Measurements from ENCODE around the gene CIP2A. TPM values are rescaled to one million over a fixed set of nuclear protein-coding genes. Genes with fewer than 3 reads are reported as not detected.
"Not testable (repeated sequence)": the region's sequence is repeated elsewhere in the genome, so short reads cannot be mapped to it uniquely, and the experiment has no call there.

The CIP2A gene
- total RNA-seq: 10 to 100 TPM; 41.6 to 48.4 TPM

GRCh38 chr3:108589081-108589997 lies at the start of gene CIP2A, which contains the start of gene DZIP3:
TSS of gene CIP2A (minus strand) at chr3:108589438. CDS start at chr3:108589375, 63 bp downstream.
TSS of gene DZIP3 (plus strand) at chr3:108589722. CDS start at chr3:108605407, 15,685 bp downstream.
- DNase-seq (peak; percentile 88), ATAC-seq (ENCODE audit: low read depth) (peak; percentile 91)
- POLR2A ChIA-PET: interaction anchor here (0.6 to 4.9 kb wide), 11 partner anchors 11 to 366 kb away, joined by 3 to 151 read pairs (median 5); partner anchors contain the start of gene TRAT1
- H3K36me3 Mint-ChIP-seq: peaks cover 24% of the 10 kb centered on the region
- H3K4me3 Mint-ChIP-seq: peak within 1 kb of the TSS; percentile 100
- H3K9me3 Mint-ChIP-seq: no peaks in the 10 kb centered on the region
- peaks cover 40% of the 10 kb centered on the region for H3K4me1 Mint-ChIP-seq
- H3K27me3 Mint-ChIP-seq: no peaks in the 10 kb centered on the region
- peak within 1 kb of the TSS; percentile 99 for H3K27ac Mint-ChIP-seq

- DNase-seq (no peak), ATAC-seq (ENCODE audit: low read depth) (no peak)
- Mint-ChIP-seq H3K9me3 (no peaks in the 10 kb centered on the region), H3K27ac (no peak overlapping the region), H3K4me3 (no peak overlapping the region), H3K27me3 (no peaks in the 10 kb centered on the region), H3K4me1 (peaks cover under 1% of the 10 kb centered on the region), H3K36me3 (peaks cover 11% of the 10 kb centered on the region)
- POLR2A ChIA-PET: no interaction called here
Observed at GRCh38 chr3:108629974-108630373, 40.7 kb upstream of the CIP2A start.

- ATAC-seq (ENCODE audit: low read depth): no peak
- Mint-ChIP-seq H3K4me3 (no peak overlapping the region), H3K36me3 (peaks cover 20% of the 10 kb centered on the region), H3K27me3 (no peaks in the 10 kb centered on the region), H3K27ac (no peak overlapping the region), H3K9me3 (peaks cover 4% of the 10 kb centered on the region), H3K4me1 (no peaks in the 10 kb centered on the region)
- POLR2A ChIA-PET: no interaction called here
- no peak for DNase-seq
Observed at GRCh38 chr3:108623504-108623903, 34.3 kb upstream of the CIP2A start.

GRCh38 chr3:108620250-108620649 lies 31.0 kb upstream of the CIP2A start:
- Mint-ChIP-seq H3K27me3 (no peaks in the 10 kb centered on the region), H3K4me1 (no peaks in the 10 kb centered on the region), H3K36me3 (peaks cover 20% of the 10 kb centered on the region), H3K9me3 (peaks cover 4% of the 10 kb centered on the region), H3K27ac (no peak overlapping the region), H3K4me3 (no peak overlapping the region)
- POLR2A ChIA-PET: no interaction called here
- DNase-seq (no peak), ATAC-seq (ENCODE audit: low read depth) (no peak)

- H3K4me3 Mint-ChIP-seq; ATAC-seq (ENCODE audit: low read depth); H3K27ac Mint-ChIP-seq; H3K9me3 Mint-ChIP-seq; DNase-seq; POLR2A ChIA-PET; H3K4me1 Mint-ChIP-seq; H3K27me3 Mint-ChIP-seq: not testable (repeated sequence)
- H3K36me3 Mint-ChIP-seq: peaks cover 26% of the 10 kb centered on the region
Observed at GRCh38 chr3:108616090-108616489, 26.9 kb upstream of the CIP2A start.

GRCh38 chr3:108610651-108611050 lies 21.4 kb upstream of the CIP2A start:
- Mint-ChIP-seq H3K36me3 (peaks cover 33% of the 10 kb centered on the region), H3K4me3 (no peak overlapping the region), H3K27ac (no peak overlapping the region), H3K9me3 (no peaks in the 10 kb centered on the region), H3K4me1 (peaks cover 4% of the 10 kb centered on the region), H3K27me3 (no peaks in the 10 kb centered on the region)
- no peak for ATAC-seq (ENCODE audit: low read depth)
- POLR2A ChIA-PET: no interaction called here
- no peak for DNase-seq

- ATAC-seq (ENCODE audit: low read depth) (no peak), DNase-seq (no peak)
- no peak overlapping the region for H3K27ac Mint-ChIP-seq
- peaks cover 17% of the 10 kb centered on the region for H3K4me1 Mint-ChIP-seq
- H3K27me3 Mint-ChIP-seq: no peaks in the 10 kb centered on the region
- no peak overlapping the region for H3K4me3 Mint-ChIP-seq
- POLR2A ChIA-PET: no interaction called here
- H3K9me3 Mint-ChIP-seq: no peaks in the 10 kb centered on the region
- H3K36me3 Mint-ChIP-seq: peaks cover 25% of the 10 kb centered on the region
Observed at GRCh38 chr3:108608750-108609149, 19.5 kb upstream of the CIP2A start.

GRCh38 chr3:108605491-108605890 lies 16.3 kb upstream of the CIP2A start:
- DNase-seq (no peak), ATAC-seq (ENCODE audit: low read depth) (peak; percentile 50)
- POLR2A ChIA-PET: interaction anchor here (0.7 to 7.9 kb wide), 4 partner anchors 16 to 23 kb away, joined by 3 to 151 read pairs (median 3); partner anchors contain the start of genes CIP2A and DZIP3
- no peaks in the 10 kb centered on the region for H3K27me3 Mint-ChIP-seq
- H3K9me3 Mint-ChIP-seq: no peaks in the 10 kb centered on the region
- H3K36me3 Mint-ChIP-seq: peaks cover 30% of the 10 kb centered on the region
- peak overlapping the region; percentile 23 for H3K4me3 Mint-ChIP-seq
- peak overlapping the region; percentile 36 for H3K27ac Mint-ChIP-seq
- peaks cover 37% of the 10 kb centered on the region for H3K4me1 Mint-ChIP-seq

GRCh38 chr3:108605028-108605427 lies 15.8 kb upstream of the CIP2A start:
- no peaks in the 10 kb centered on the region for H3K9me3 Mint-ChIP-seq
- peaks cover 37% of the 10 kb centered on the region for H3K4me1 Mint-ChIP-seq
- ATAC-seq (ENCODE audit: low read depth) (no peak), DNase-seq (no peak)
- no peaks in the 10 kb centered on the region for H3K27me3 Mint-ChIP-seq
- H3K36me3 Mint-ChIP-seq: peaks cover 27% of the 10 kb centered on the region
- no peak overlapping the region for H3K4me3 Mint-ChIP-seq
- POLR2A ChIA-PET: interaction anchor here (7.9 kb wide), 1 partner anchor 15 kb away, joined by 151 read pairs; the partner anchor contains the start of genes CIP2A and DZIP3
- no peak overlapping the region for H3K27ac Mint-ChIP-seq

GRCh38 chr3:108603691-108604090 lies 14.5 kb upstream of the CIP2A start:
- Mint-ChIP-seq H3K4me1 (peaks cover 37% of the 10 kb centered on the region), H3K9me3 (no peaks in the 10 kb centered on the region), H3K27ac (peak overlapping the region; percentile 72), H3K36me3 (peaks cover 25% of the 10 kb centered on the region), H3K4me3 (peak overlapping the region; percentile 71), H3K27me3 (no peaks in the 10 kb centered on the region)
- ATAC-seq (ENCODE audit: low read depth) (peak; percentile 49), DNase-seq (no peak)
- POLR2A ChIA-PET: interaction anchor here (1.3 to 7.9 kb wide), 2 partner anchors 14 to 478 kb away, joined by 3 to 151 read pairs; partner anchors contain the start of genes CIP2A and DZIP3

GRCh38 chr3:108602935-108603294 lies 13.7 kb upstream of the CIP2A start:
- Mint-ChIP-seq H3K27me3 (no peaks in the 10 kb centered on the region), H3K9me3 (no peaks in the 10 kb centered on the region), H3K4me1 (peaks cover 37% of the 10 kb centered on the region), H3K4me3 (peak overlapping the region; percentile 71), H3K27ac (peak overlapping the region; percentile 89), H3K36me3 (peaks cover 23% of the 10 kb centered on the region)
- no peak for DNase-seq
- POLR2A ChIA-PET: interaction anchor here (1.3 to 7.9 kb wide), 3 partner anchors 13 to 477 kb away, joined by 3 to 151 read pairs (median 3); partner anchors contain the start of genes CIP2A and DZIP3
- ATAC-seq (ENCODE audit: low read depth): peak; percentile 7

GRCh38 chr3:108602249-108602934 lies 13.2 kb upstream of the CIP2A start:
- peaks cover 19% of the 10 kb centered on the region for H3K36me3 Mint-ChIP-seq

More at GRCh38 chr3:108602249-108602934, 13.2 kb upstream of the CIP2A start:
- no peaks in the 10 kb centered on the region for H3K9me3 Mint-ChIP-seq
- peaks cover 37% of the 10 kb centered on the region for H3K4me1 Mint-ChIP-seq
- peak overlapping the region; percentile 71 for H3K4me3 Mint-ChIP-seq
- ATAC-seq (ENCODE audit: low read depth) (peak; percentile 85), DNase-seq (no peak)
- POLR2A ChIA-PET: interaction anchor here (1.5 to 7.9 kb wide), 2 partner anchors 13 to 222 kb away, joined by 3 to 151 read pairs; partner anchors contain the start of genes CIP2A and DZIP3
- no peaks in the 10 kb centered on the region for H3K27me3 Mint-ChIP-seq
- H3K27ac Mint-ChIP-seq: peak overlapping the region; percentile 89

Data from activated naive CD8-positive, alpha-beta T cell treated with anti-CD3 and anti-CD28 coated beads, Interleukin-2, amount 10 ng/mL, durations not matched to agents 7 days and 5 days (primary cell).